SKM-1 treated with dmso at 0.1 percent for 144 hours (cell line): ENCODE data around the gene NAALADL2.
A peak's percentile ranks its signal among the peaks of the same experiment; 100 is the strongest.
"Not testable (repeated sequence)": the region's sequence is repeated elsewhere in the genome, so short reads cannot be mapped to it uniquely, and the experiment has no call there.

ENCODE experiments used
- DNase-seq: peaks from one replicate; lab custom pipeline; 2025; ENCODE audit not compliant: unreplicated experiment; lab: John Stamatoyannopoulos, UW

NAALADL2 gene

GRCh38 chr3:175460849-175461399 is 601.8 kb downstream of the NAALADL2 start:
- DNase-seq: not testable (repeated sequence)

- no peak for DNase-seq
Observed at GRCh38 chr3:175464362-175464761, 605.2 kb downstream of the NAALADL2 start.

GRCh38 chr3:175469124-175469523 is 610.0 kb downstream of the NAALADL2 start:
- no peak for DNase-seq

GRCh38 chr3:175475765-175476164 is 616.6 kb downstream of the NAALADL2 start:
- no peak for DNase-seq

- no peak for DNase-seq
Observed at GRCh38 chr3:175476489-175476888, 617.4 kb downstream of the NAALADL2 start.

GRCh38 chr3:175477651-175478224 is 618.6 kb downstream of the NAALADL2 start:
- no peak for DNase-seq

- no peak for DNase-seq
Observed at GRCh38 chr3:175478301-175478700, 619.2 kb downstream of the NAALADL2 start.

GRCh38 chr3:175479175-175479574 is 620.0 kb downstream of the NAALADL2 start:
- no peak for DNase-seq

GRCh38 chr3:175479800-175480199 is 620.7 kb downstream of the NAALADL2 start:
- DNase-seq: no peak

- no peak for DNase-seq
Observed at GRCh38 chr3:175484666-175485065, 625.5 kb downstream of the NAALADL2 start.

GRCh38 chr3:175485436-175485835 is 626.3 kb downstream of the NAALADL2 start:
- DNase-seq: no peak

GRCh38 chr3:175486255-175486654 is 627.1 kb downstream of the NAALADL2 start:
- DNase-seq: no peak

- DNase-seq: no peak
Observed at GRCh38 chr3:175489406-175489805, 630.3 kb downstream of the NAALADL2 start.

GRCh38 chr3:175493301-175493700 is 634.2 kb downstream of the NAALADL2 start:
- DNase-seq: no peak

GRCh38 chr3:175495331-175495730 is 636.2 kb downstream of the NAALADL2 start:
- peak; percentile 62 for DNase-seq

- DNase-seq: no peak
Observed at GRCh38 chr3:175502155-175502554, 643.0 kb downstream of the NAALADL2 start.

GRCh38 chr3:175511219-175511785 is 652.2 kb downstream of the NAALADL2 start:
- DNase-seq: no peak

- no peak for DNase-seq
Observed at GRCh38 chr3:175512700-175513099, 653.6 kb downstream of the NAALADL2 start.

- no peak for DNase-seq
Observed at GRCh38 chr3:175518459-175518858, 659.3 kb downstream of the NAALADL2 start.

GRCh38 chr3:175521406-175521805 is 662.3 kb downstream of the NAALADL2 start:
- DNase-seq: no peak

- no peak for DNase-seq
Observed at GRCh38 chr3:175526191-175526590, 667.1 kb downstream of the NAALADL2 start.

GRCh38 chr3:175526609-175527280 is 667.6 kb downstream of the NAALADL2 start:
- DNase-seq: no peak
